ENCODE data around the gene SLC25A51.
"Not testable (repeated sequence)": the region's sequence is repeated elsewhere in the genome, so short reads cannot be mapped to it uniquely, and the experiment has no call there.

The SLC25A51 gene

DNA sequence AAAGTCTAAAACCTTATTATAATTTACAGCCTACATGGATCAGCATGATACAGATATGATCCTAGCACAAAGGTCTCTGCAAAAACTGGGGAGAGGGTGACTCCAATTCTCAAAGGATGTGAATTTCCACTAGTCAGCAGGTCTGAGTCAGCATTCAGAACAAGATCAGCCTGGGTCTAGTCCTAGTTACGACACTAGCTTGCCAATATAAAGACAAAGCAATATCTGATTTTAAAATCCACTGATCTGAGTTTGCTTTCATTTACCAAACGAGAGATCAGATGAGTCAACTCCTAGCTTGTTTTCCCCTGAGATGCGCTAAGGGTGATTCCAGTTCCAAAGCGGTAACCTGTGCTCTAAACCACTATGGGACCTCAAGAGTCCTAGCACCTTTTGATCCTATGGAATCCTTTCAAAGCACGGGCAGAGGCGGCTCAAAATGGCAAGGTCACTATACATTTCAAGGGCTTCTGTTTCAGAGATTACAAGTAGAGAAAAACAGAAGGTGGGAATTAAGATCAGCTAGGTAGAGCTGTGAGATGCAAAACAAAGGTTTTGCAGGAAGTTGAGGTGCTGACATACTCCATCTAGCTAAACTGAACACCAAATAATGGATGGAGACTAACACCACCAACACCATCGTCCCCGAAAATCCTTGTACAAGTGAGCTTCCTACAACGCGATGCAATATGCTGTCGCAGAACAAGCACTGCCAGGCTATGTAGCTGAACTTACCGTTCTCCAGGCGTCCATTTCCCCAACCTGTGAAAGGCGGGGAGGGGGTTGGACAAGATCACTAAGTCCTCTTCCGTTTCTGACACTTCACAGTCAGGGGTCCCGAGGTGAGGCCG is 906 bp downstream of the SLC25A51 start:
- DNase-seq: peak; percentile 19

DNA sequence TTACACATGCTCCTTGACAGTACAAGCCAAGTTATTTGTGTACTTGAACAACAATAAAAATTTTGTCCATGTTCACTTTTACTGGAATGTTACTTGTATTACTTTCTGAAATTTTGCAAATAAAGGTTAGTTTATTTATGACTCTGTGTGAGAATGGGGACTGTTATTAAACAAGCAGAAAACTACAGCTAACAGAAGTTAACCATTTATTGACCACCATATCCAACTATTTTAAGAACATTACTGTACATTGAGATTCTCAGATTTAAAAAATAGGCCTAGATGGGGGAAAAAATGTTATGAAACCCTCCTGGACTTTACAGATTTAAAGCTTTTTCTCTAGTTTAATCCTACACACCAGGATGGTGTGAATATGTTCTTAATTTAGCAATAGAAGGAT is 1.8 kb downstream of the SLC25A51 start:
- no peak for DNase-seq

DNA sequence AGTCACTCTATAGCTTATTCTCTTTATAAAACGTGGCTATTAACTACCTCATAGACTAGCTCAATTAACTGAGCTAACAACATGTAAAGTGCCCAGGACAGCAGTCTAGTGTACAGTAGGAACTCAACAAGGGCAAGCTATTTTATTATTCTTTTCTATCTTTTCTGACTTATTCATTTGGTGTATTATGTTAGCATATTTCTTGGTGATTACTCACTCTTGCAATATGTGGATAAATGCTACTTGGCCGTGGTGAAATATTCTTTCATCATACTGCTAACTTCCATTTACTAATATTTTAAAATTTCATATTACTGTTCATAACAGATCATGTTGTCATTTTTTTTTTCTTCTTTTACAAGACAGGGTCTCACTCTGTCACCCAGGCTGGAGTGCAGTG is 4.9 kb downstream of the SLC25A51 start:
- no peak for DNase-seq

DNA sequence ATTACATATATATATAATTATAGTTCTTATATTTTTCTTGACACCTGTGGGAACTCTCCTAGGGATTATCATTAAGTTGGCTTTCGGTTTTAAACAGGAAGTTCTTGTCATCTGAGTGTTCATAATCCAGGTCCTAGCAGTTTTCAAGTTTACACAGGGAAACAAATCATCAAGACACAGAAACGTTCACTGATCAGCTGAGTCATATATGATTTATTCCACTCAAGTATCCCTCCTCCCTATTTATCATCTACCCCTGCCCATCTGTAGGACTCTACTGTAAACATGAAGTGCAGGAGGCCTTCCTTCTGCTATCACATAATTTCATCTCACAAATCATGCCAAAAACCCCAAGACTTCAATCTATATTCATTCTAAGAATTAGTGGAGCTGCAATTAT is 6.3 kb downstream of the SLC25A51 start:
- no peak for DNase-seq

DNA sequence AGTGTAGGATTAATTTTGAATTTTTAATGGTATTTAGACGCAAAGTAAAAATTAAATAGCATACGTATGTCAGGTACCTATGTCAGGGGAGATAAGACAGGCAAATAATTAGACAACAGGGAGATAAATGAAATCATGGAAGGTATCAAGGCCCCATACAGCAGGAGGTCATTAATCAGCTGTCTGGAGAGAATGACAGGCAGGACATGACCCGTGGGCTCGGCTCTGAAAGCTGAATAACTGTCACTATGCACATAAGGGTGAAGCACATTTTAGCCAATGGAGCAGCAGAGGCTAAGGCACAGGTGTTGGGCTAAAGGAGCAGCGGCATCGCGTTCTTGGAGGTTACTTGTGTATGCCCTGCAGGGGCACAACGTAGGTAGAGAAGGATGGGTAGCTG is 11.9 kb downstream of the SLC25A51 start:
- no peak for DNase-seq

DNA sequence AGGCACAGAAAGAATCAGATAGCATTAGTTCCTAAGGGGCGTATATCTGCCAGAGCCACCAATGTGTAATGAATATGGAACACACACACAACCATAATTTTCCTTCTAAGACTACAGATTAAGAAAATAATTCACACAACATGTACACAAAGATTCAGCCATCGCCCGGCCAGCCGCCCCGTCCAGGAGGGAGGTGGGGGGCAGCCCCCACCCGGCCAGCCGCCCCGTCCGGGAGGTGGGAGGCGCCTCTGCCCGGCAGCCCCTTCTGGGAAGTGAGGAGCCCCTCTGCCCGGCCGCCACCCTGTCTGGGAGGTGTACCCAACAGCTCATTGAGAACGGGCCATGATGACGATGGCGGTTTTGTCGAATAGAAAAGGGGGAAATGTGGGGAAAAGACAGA is 12.9 kb downstream of the SLC25A51 start:
- not testable (repeated sequence) for DNase-seq

DNA sequence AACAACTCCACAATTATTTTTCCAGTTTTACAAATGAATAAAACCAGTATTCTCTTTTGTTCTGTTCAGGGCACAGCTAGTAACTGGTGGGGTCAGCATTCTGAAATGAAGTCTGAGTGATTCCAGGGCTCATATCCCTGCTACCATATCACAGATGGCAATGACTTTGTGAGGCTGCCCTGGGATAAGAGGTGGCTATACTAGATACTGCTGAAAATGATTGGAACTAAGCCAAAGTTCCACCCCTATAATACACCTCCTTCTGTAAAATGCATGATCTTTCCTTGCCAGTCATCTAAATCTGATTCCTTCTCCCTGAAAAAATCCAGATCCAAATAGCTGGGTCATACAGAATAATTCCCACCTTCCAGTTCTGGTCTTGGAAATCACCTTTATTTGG is 14.4 kb downstream of the SLC25A51 start:
- no peak for DNase-seq

DNA sequence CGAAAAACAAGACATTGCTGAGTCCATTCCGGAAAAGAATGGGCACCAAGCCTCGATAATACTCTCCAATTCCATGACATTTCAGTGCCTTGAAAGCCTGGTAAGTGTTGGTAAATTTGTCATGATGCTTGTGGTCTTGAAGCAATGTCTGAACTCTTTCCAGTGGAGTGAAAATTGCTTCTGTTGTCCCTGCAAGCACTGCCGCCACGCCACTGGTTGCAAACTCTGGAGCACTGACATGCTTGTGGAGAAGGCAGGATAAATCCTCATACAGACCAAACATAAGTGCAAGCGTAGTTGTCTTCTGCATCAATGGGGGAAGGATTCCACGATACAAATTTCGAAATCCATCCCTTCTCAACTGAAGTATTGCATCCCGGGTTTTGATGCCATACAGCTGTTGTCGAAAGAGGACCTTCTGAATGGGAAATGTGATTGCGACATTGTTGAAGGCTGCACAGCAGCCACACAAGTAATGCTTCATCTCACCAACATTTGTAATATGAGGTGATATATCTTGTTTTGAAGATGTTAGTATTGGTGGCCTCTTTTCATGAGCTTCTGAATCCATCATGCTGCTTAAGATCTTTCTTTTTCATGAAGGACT is 15.8 kb downstream of the SLC25A51 start:
- DNase-seq: not testable (repeated sequence)

DNA sequence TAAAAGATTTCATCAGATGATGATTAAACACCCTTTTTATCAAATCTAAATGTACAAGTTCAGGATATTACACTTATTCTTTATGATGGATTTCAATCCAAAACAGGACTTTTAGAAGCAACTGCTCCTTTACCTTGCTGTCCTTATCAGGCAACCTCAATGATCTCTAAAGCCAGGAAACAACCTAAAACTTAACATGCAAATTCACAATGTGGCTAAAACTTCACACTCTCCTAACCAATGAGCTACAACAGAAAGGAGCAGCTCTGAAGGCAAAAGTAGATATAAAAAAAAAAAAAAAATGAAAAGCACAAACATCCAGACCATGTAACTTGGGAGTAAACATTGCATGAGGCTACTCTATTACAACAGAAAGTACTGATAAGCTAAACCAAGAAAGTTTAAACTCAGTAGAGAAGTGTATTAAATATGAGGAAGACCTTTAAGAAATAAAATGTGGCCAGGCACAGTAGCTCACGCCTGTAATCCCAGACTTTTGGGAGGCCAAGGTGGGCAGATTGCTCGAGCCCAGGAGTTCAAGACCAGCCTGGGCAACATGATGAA is 22.9 kb downstream of the SLC25A51 start:
- DNase-seq: no peak

DNA sequence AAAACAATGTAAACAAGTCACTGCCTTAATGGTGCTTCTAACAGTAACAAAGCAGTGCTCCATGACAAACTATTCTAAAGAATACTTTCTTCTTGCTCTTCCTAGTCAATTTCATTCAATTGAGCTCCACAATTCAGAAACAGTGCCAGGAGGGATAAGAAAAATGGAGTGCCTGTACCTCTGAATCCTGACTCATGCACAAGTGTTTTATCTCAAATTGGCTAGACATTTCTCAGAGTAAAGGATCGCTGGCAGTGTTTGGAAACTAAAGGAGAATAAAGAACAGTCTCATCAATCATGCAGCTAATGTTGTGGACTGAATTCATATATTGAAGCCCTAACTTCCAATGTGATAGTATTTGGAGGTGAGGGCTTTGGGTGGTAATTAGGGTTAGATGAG is 27.6 kb downstream of the SLC25A51 start:
- no peak for DNase-seq

DNA sequence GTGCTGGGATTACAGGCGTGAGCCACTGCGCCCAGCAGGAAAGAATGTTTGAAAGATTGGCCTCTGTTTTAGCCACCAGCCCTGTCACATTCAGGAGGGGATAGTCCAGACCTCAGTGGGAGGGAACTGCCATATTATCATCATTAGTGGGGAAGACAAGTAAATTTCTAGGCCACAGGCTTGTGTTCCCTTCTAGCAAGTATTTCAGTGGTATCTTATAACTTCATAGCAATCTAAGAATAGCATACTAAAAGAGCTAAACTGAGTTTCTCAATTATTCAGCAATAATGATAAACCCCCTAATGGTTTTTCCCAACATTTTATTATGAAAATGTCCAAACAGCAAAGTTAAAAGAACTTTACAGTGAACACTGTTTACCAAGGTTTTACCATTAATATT is 30.0 kb downstream of the SLC25A51 start:
- no peak for DNase-seq

DNA sequence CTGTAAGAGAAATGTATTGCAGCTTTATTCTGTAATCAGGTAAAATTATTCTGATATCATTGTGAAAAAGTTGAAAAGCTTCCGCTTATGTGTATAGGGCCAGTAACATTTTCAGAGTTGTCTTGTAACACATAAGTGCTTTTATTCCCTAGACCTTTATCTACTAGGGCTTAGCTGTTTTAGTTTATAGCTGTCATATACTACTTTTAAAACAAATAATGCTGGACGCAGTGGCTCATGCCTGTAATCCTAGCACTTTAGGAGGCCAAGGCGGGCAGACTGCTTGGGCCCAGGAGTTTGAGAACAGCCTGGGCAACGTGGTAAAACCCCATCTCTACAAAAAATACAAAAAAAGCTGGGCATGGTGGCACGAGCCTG is 33.1 kb downstream of the SLC25A51 start:
- DNase-seq: no peak

DNA sequence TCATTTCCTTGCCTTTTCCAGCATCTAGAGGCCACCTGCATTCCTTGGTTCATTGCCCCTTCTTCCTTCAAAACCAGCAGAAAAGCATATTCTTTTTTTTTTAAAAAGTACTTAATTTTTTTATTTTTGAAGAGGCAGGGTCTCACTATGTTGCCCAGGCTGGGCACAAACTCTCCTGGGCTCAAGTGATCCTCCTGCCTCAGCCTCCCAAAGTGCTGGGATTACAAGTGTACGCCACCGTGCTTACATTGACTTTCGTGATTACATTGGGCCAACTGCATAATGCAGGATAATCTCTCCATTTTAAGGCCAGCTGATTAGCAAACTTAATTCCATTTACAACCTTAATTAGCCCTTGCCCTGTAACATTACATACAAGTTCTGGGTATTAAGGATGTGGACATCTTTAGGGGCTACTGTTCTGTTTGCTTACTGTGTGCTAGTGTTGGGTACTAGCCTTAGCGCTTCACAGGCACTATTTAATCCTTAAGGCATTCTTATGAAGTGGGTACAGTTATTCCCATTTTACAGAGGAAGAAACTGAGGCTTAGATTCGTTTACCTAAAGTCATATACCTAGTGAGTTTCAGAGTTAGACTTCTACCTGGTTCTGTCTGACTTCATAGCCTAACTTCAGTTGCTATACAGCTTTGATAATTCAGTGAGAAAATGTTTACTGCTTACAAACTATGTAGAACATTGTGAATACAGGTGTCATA is 33.7 kb downstream of the SLC25A51 start:
- no peak for DNase-seq

DNA sequence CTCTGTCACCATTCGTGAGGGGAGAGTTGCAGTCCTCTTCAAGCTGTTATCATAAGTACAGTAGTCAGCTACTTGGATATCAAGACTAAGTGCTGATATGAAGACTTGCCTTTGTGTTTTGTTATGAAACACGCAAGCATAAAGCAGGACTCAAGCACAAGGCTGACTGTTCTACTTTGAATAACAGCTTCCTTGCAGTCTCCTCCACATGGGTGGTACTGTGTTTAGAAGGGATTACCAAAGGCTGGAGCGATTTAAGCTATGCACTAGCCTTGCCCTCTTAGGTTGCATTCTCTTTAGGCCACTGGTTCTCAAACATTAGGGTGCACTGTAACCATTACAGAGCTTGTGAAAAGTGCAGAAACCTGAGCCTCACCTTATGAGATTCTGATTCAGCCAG is 41.4 kb downstream of the SLC25A51 start:
- DNase-seq: no peak

DNA sequence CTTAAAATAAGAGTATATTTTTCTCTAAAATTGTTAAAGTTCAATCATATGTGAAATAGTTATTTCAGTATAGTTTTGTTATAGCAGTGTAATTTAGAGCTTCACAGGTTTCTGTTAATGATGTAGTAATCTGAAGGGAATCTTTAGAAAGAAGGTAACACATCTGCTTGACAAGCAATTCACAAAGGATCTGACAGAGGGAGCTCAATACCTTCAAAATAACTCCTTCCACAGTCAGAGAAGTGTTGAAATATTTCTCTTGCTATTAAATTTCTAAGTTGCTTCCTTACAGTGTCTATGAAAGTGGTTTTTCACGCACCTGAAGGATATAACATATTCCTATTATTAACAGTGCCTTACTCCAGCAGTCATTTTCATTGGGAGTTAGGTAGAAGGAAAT is 44.9 kb downstream of the SLC25A51 start:
- no peak for DNase-seq

DNA sequence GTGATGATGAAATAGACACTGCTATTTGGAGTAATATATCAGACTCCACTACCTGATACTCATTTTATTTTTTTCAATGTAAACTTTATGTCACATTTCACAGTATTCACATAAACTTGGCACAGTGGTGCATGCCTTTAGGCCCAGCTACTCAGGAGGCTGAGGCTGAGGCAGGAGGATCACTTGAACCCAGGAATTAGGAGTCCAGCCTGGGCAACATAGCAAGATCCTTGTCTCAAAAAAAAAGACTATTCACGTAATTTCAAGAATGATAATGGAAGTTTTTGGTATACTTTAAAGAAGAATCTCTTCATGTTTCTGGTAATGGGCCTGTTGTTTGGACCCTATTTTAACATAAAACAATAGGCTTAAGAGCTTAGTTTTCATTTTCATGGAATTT is 47.4 kb downstream of the SLC25A51 start:
- no peak for DNase-seq

DNA sequence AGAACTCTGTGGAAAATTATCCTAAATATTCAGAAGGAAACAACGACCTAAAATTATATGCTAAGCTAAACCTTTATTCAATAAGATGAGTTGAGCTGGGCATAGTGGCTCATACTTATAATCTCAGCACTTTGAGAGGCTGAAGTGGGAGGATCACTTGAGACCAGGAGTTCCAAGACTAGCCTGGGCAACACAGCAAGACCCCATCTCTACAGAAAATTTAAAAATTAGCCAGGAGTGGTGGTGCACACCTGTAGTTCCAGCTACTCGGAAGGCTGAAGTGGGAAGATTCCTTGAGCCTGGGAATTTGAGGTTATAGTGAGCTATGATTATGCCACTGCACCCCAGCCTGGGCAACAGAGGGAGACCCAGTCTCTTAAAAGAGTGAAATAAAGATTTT is 51.7 kb downstream of the SLC25A51 start:
- DNase-seq: no peak

DNA sequence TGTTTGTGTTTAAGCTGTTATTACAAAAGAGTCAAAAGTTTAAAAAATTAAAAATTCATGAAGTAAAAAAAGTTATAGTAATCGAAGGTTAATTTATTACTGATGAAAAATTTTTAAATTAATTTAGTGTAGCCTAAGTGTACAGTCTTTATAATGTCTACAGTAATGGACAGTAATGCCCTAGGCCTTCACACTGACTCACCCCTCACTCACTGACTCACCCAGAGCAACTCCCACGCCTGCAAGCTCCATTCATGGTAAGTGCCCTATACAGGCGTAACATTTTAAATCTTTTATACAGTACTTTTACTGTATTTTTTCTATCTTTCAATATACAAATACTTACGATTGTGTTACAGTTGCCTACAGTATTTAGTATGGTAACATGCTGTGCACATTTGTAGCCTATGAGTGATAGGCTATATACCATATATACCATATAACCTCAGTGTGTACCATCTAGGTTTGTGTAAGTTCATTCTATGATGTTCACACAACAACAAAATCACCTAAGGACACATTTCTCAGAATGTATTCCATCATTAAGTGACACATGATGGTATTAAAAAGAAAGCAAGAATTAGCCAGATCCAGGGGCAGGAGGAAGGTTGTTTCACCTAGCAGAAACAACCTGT is 63.2 kb downstream of the SLC25A51 start:
- DNase-seq: peak; percentile 34

DNA sequence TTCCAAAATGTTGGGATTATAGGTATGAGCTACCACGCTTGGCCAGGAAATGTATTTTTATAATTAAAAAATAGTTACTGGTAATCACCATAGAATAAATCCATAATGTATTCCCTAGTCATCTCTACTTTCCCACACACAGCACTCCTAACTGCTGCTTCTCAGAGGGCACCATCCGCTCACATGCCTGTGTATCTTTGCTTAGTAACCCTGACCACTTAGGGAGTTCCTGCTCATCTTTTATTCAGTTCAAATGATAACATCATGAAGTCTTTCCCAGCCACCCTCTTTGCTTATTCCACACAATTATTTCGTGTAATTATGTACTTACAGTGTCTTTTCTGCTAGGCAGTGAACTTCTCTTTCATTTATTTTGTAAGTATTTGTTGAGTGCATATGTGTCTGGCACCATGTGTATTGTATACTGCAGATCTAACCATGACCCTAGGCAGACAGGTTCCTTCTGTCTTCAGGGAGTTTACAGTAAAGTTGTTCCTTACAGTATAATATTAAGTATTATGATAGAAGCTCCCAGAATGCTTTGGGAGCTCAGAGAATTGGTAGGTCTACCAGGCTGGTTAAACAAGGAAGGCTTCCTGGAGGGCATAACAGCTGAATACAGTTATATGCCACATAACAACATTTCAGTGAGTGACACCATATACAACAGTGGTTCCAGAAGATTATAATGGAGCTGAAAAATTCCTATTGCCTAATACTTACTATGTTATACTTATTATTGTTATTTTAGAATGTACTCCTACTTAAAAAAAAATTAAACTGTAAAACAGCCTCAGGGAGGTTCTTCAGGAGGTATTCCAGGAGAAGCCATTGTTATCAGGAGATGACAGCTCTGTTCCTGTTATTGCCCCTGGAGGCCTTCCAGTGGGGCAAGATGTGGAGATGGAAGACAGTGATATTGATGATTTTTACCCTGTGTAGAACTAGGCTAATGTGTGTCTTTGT is 64.1 kb downstream of the SLC25A51 start:
- DNase-seq: no peak
